ENCODE measurements around the gene RTN4RL1.

RTN4RL1 gene, protein sequence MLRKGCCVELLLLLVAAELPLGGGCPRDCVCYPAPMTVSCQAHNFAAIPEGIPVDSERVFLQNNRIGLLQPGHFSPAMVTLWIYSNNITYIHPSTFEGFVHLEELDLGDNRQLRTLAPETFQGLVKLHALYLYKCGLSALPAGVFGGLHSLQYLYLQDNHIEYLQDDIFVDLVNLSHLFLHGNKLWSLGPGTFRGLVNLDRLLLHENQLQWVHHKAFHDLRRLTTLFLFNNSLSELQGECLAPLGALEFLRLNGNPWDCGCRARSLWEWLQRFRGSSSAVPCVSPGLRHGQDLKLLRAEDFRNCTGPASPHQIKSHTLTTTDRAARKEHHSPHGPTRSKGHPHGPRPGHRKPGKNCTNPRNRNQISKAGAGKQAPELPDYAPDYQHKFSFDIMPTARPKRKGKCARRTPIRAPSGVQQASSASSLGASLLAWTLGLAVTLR

GRCh38 chr17:2025220-2025621 is at the start of gene RTN4RL1:
Gene RTN4RL1, minus strand, starts transcription at chr17:2025334. Its CDS starts 469 bp downstream, at chr17:2024865.
- peak; percentile 32 for DNase-seq (ENCODE audit: low read depth, low spot score)
- in situ Hi-C loops (cut with HindIII; ENCODE audit: low sequenced_read_pairs), result loop anchor here (25.0 kb wide), 1 partner anchor 113 kb away; no protein-coding TSS in a partner anchor

GRCh38 chr17:2074919-2075318 is 49.8 kb upstream of the RTN4RL1 start:
- TF ChIP-seq CTCF (IDR thresholded peaks at IDR 0.05; ENCODE audit: low read depth, low read length), result no peak
- no peak for DNase-seq (ENCODE audit: low read depth, low spot score)
- H3K4me3 ChIP-seq (ENCODE audit: low read depth, low read length), result no peak overlapping the region
- in situ Hi-C loops (cut with HindIII; ENCODE audit: low sequenced_read_pairs), result no loop called here

More at GRCh38 chr17:2025220-2025621, at the start of gene RTN4RL1:
- TF ChIP-seq CTCF (IDR thresholded peaks at IDR 0.05; ENCODE audit: low read depth, low read length), result no peak
- peak within 1 kb of the TSS; percentile 13 for H3K4me3 ChIP-seq (ENCODE audit: low read depth, low read length)

- in situ Hi-C loops (cut with HindIII; ENCODE audit: low sequenced_read_pairs), result no loop called here
Observed at GRCh38 chr17:2071455-2072281, 46.5 kb upstream of the RTN4RL1 start.

DNA sequence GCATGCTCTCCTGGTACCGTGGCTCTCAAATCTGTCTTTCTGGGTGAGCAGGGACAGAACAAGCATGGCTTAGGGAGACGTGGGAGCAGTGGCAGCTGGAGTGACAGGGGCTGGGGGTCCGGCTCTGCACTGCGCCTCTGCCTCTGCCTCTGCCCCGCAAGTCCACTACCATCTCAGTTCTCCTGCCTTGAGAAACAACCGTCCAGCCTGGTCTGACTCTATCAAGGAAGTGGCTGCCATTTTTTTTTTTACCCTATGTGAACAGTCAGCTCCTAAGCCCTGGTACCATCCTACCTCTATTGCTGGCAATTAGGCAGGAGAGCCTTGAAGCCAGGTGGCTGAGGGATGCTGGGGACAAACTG is 45.9 kb upstream of the RTN4RL1 start:
- no peak for DNase-seq (ENCODE audit: low read depth, low spot score)
- in situ Hi-C loops (cut with HindIII; ENCODE audit: low sequenced_read_pairs), result no loop called here
- no peak for TF ChIP-seq CTCF (IDR thresholded peaks at IDR 0.05; ENCODE audit: low read depth, low read length)
- no peak overlapping the region for H3K4me3 ChIP-seq (ENCODE audit: low read depth, low read length)

More at GRCh38 chr17:2071455-2072281, 46.5 kb upstream of the RTN4RL1 start:
- DNase-seq (ENCODE audit: low read depth, low spot score), result peak; percentile 78
- no peak overlapping the region for H3K4me3 ChIP-seq (ENCODE audit: low read depth, low read length)
- no peak for TF ChIP-seq CTCF (IDR thresholded peaks at IDR 0.05; ENCODE audit: low read depth, low read length)

GRCh38 chr17:2070241-2071023 is 45.3 kb upstream of the RTN4RL1 start:
- no peak for TF ChIP-seq CTCF (IDR thresholded peaks at IDR 0.05; ENCODE audit: low read depth, low read length)
- in situ Hi-C loops (cut with HindIII; ENCODE audit: low sequenced_read_pairs), result no loop called here
- H3K4me3 ChIP-seq (ENCODE audit: low read depth, low read length), result no peak overlapping the region
- DNase-seq (ENCODE audit: low read depth, low spot score), result no peak

DNA sequence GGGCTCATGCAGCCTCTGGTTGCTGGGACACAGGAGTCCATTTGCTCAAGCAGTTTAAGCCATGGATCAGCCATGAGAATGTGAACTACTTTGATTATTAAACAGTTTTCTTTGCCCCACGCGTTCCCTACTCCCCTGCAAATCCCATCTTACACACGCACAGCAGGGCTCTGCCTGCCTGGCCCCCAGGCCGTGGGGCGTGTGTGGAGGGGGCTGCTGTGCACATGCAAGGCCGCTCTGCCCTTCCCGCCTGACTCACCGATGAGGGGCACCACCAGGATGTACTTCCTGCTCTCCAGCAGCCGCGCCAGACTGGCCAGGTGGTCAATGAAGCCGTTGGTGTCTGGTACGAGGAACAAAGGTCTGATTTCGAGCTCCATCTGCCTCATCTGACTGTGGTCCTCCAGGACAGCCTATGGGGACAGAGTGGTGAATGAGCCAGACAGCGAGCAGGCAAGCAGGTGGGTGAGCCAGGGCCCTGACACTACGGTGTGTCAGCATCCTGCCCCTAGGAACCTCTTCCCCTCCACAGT is 43.5 kb upstream of the RTN4RL1 start:
- DNase-seq (ENCODE audit: low read depth, low spot score), result no peak
- TF ChIP-seq CTCF (IDR thresholded peaks at IDR 0.05; ENCODE audit: low read depth, low read length), result no peak
- H3K4me3 ChIP-seq (ENCODE audit: low read depth, low read length), result no peak overlapping the region
- in situ Hi-C loops (cut with HindIII; ENCODE audit: low sequenced_read_pairs), result loop anchor here (10.0 kb wide), 1 partner anchor 106 kb away; no protein-coding TSS in a partner anchor
